Natural killer cell (primary cell): ENCODE results near the gene CPA2. TPM values are rescaled to one million over a fixed set of nuclear protein-coding genes. Genes with fewer than 3 reads are reported as not detected.

Experiments
- ATAC-seq, 3 donors: fragments of 150-1000 bp in 2 of 3; fragments of 200-7000 bp in 1 of 3; cut with Tn5 transposase; 1 replicate in 1 of 3; 2 replicates in 2 of 3; pipeline ENCODE4 v1.10.0; 2021; ENCODE audit warnings: mild to moderate bottlenecking in 2 of 3, moderate library complexity in 2 of 3
- DNase-seq, 2 donors: peaks; one replicate each; pipeline versions ENCODE4 v3.0.0 to v3.0.0-alpha.2; 2013 to 2021; ENCODE audit warnings: mixed read lengths in 1 of 2
- H3K27ac ChIP-seq: one replicate; pipeline ENCODE4 v1.5.1; 2013; ENCODE audit warnings: mild to moderate bottlenecking, low read length
- H3K27me3 ChIP-seq: one replicate; pipeline ENCODE4 v1.6.1; 2013; ENCODE audit warnings: low read length; ENCODE audit not compliant: control insufficient read depth, insufficient read depth
- H3K36me3 ChIP-seq: one replicate; pipeline ENCODE4 v1.6.1; 2013; ENCODE audit warnings: low read length; ENCODE audit not compliant: control insufficient read depth, insufficient read depth
- H3K4me1 ChIP-seq: one replicate; pipeline ENCODE4 v1.6.1; 2013; ENCODE audit warnings: low read length; ENCODE audit not compliant: control insufficient read depth, insufficient read depth
- H3K4me3 ChIP-seq: one replicate; pipeline ENCODE4 v1.5.1; 2013; ENCODE audit warnings: low read length
- H3K9me3 ChIP-seq: one replicate; pipeline ENCODE4 v1.6.1; 2013; ENCODE audit warnings: low read length; ENCODE audit not compliant: control insufficient read depth, insufficient read depth
- H3K27ac Mint-ChIP-seq, 2 donors: one replicate each; pipeline ENCODE4 v1.8.0; 2022; ENCODE audit warnings: mild to moderate bottlenecking in 2 of 2, mixed read lengths in 2 of 2, moderate library complexity in 1 of 2
- H3K27me3 Mint-ChIP-seq, 2 donors: one replicate each; pipeline ENCODE4 v1.8.0; 2022; ENCODE audit warnings: low read depth in 2 of 2, mixed read lengths in 2 of 2
- H3K36me3 Mint-ChIP-seq: one replicate; pipeline ENCODE4 v1.8.0; 2022; ENCODE audit warnings: mixed read lengths
- H3K4me1 Mint-ChIP-seq, 2 donors: one replicate each; pipeline ENCODE4 v1.8.0; 2022; ENCODE audit warnings: mixed read lengths in 2 of 2
- H3K4me3 Mint-ChIP-seq: one replicate; pipeline ENCODE4 v1.8.0; 2022; ENCODE audit warnings: mild to moderate bottlenecking, moderate library complexity, mixed read lengths
- H3K9me3 Mint-ChIP-seq, 2 donors: one replicate each; pipeline ENCODE4 v1.8.0; 2022; ENCODE audit warnings: mixed read lengths in 2 of 2
- WGBS: methylation state at CpG from one replicate; pipeline ENCODE4 v1.1.7; 2013; ENCODE audit warnings: missing lambda C conversion rate; ENCODE audit not compliant: insufficient coverage; 5-methylcytosine and 5-hydroxymethylcytosine counted together
- intact Hi-C: fragments of 100-400 bp; cut with micrococcal nuclease; formaldehyde crosslinking; loops from one replicate; pipeline ENCODE4 v1.14.2; 2022
- total RNA-seq, 4 donors: library from RNA; stranded (reverse); fragments of 120-200 nt in 1 of 4; gene quantifications; one replicate each; pipeline versions ENCODE4 v1.2.3 to v1.2.4, GENCODE V29; 2013 to 2022
- TF ChIP-seq, protein P1 (sequence below): fragments of 200-600 bp; IDR thresholded peaks from one replicate; pipeline ENCODE4 v1.8.0; 2022; ENCODE audit warnings: antibody characterized with exemption

CPA2 gene
- total RNA-seq, 3 donors from 2014 or later (not counting 1 experiment from before 2014, with no cell fraction given) = not detected

DNA sequence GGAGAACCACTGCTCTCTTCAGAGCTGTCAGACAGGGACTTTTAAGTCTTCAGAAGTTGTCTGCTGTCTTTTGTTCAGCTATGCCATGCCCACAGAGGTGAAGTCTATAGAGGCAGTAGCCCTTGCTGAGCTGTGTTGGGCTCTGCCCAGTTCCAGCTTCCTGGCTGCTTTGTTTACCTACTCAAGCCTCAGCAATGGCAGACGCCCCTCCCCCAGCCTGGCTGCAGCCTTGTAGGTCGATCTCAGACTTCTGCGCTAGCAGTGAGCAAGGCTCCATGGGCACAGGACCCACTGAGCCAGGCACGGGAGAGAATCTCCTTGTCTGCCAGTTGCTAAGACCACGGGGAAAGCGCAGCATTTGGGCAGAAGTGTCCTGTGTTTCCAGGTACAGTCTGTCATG lies 12.1 kb upstream of the CPA2 start:
- no peak overlapping the region for H3K4me3 ChIP-seq
- H3K4me3 Mint-ChIP-seq = no peak overlapping the region
- peaks cover 0 to 3% of the 10 kb centered on the region in 2 donors for H3K9me3 Mint-ChIP-seq
- peaks cover 14 to 16% of the 10 kb centered on the region in 2 donors for H3K27me3 Mint-ChIP-seq
- no peaks in the 10 kb centered on the region for H3K4me1 Mint-ChIP-seq
- H3K27ac ChIP-seq = no peak overlapping the region
- H3K27me3 ChIP-seq = no peaks in the 10 kb centered on the region
- TF ChIP-seq, protein P1, sequence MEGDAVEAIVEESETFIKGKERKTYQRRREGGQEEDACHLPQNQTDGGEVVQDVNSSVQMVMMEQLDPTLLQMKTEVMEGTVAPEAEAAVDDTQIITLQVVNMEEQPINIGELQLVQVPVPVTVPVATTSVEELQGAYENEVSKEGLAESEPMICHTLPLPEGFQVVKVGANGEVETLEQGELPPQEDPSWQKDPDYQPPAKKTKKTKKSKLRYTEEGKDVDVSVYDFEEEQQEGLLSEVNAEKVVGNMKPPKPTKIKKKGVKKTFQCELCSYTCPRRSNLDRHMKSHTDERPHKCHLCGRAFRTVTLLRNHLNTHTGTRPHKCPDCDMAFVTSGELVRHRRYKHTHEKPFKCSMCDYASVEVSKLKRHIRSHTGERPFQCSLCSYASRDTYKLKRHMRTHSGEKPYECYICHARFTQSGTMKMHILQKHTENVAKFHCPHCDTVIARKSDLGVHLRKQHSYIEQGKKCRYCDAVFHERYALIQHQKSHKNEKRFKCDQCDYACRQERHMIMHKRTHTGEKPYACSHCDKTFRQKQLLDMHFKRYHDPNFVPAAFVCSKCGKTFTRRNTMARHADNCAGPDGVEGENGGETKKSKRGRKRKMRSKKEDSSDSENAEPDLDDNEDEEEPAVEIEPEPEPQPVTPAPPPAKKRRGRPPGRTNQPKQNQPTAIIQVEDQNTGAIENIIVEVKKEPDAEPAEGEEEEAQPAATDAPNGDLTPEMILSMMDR = no peak
- intact Hi-C loops = no loop called here
- ATAC-seq (no peak), DNase-seq (no peak)
- peaks cover 16% of the 10 kb centered on the region for H3K36me3 Mint-ChIP-seq
- 88% methylated on average over 6 of the region's 6 CpGs for WGBS
- H3K9me3 ChIP-seq = peaks cover 9% of the 10 kb centered on the region
- H3K27ac Mint-ChIP-seq = no peak overlapping the region
- H3K36me3 ChIP-seq = no peaks in the 10 kb centered on the region
- H3K4me1 ChIP-seq = no peaks in the 10 kb centered on the region

DNA sequence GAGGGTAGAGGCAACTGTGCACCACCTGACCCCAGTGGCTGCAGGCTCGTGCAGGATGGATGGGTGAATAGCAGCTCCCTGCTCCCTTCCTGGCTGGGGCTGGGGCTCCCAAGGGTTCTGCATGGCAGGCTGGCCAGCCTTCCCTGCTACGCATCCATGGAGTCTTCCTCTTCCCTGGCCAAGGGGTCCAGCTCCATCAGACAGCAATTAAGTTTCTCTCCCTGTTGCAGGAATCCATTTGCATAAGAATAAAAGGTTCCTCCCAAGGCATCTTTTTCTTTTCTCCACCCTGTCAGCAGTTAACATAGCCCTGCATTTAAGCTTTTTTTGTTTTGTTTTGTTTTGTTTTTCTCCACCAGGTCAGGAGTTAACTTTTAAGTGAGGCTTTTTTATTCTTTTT lies 10.0 kb upstream of the CPA2 start:
- H3K27me3 Mint-ChIP-seq = peaks cover 12 to 15% of the 10 kb centered on the region in 2 donors
- Histone ChIP-seq H3K9me3 (peaks cover 12% of the 10 kb centered on the region), H3K27ac (no peak overlapping the region), H3K27me3 (no peaks in the 10 kb centered on the region), H3K4me3 (no peak overlapping the region), H3K36me3 (no peaks in the 10 kb centered on the region), H3K4me1 (no peaks in the 10 kb centered on the region)
- intact Hi-C loops = no loop called here
- no peak for DNase-seq
- TF ChIP-seq, protein P1 = no peak
- no peak overlapping the region for H3K4me3 Mint-ChIP-seq
- peaks cover 0 to 3% of the 10 kb centered on the region in 2 donors for H3K9me3 Mint-ChIP-seq
- H3K27ac Mint-ChIP-seq = no peak overlapping the region
- WGBS = 80% methylated on average over 2 of the region's 2 CpGs
- no peak for ATAC-seq
- no peaks in the 10 kb centered on the region for H3K4me1 Mint-ChIP-seq
- H3K36me3 Mint-ChIP-seq = peaks cover 17% of the 10 kb centered on the region

DNA sequence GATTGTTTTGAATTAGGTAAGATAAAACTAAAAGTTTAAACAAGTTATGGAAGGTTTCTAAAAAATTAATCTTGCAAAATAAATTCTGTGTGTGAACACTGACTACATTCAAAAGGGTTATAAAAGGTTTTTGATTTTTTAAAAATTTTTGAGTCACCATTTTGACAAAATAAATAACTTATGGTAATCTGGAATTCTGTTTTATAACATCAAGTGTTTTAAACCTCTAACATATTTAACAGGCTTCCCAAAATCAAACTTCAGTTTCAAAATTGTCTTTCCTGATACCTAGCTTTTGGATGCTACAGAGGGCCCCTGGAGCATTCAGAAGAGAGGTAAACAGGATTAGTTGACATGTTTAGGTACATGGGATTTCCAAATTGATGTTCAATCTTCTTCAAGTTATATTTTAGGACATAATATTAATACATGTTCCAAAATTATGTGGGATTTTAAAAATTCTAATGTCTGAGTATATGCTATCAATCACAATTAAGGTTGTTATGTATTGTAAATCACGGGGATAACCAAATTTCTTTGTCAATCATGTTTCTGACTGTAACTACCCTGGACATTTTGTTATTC lies 8.1 kb upstream of the CPA2 start:
- Mint-ChIP-seq H3K27ac (no peak overlapping the region), H3K36me3 (peaks cover 17% of the 10 kb centered on the region), H3K27me3 (peaks cover 2 to 5% of the 10 kb centered on the region in 2 donors), H3K4me3 (no peak overlapping the region), H3K9me3 (peaks cover 0 to 3% of the 10 kb centered on the region in 2 donors), H3K4me1 (no peaks in the 10 kb centered on the region)
- intact Hi-C loops = no loop called here
- DNase-seq = no peak
- Histone ChIP-seq H3K4me1 (no peaks in the 10 kb centered on the region), H3K27me3 (no peaks in the 10 kb centered on the region), H3K9me3 (peaks cover 12% of the 10 kb centered on the region), H3K27ac (no peak overlapping the region), H3K4me3 (no peak overlapping the region), H3K36me3 (no peaks in the 10 kb centered on the region)
- no CpG with 5 or more reads among the region's 1 CpG for WGBS
- ATAC-seq = no peak
- TF ChIP-seq, protein P1 = no peak

DNA sequence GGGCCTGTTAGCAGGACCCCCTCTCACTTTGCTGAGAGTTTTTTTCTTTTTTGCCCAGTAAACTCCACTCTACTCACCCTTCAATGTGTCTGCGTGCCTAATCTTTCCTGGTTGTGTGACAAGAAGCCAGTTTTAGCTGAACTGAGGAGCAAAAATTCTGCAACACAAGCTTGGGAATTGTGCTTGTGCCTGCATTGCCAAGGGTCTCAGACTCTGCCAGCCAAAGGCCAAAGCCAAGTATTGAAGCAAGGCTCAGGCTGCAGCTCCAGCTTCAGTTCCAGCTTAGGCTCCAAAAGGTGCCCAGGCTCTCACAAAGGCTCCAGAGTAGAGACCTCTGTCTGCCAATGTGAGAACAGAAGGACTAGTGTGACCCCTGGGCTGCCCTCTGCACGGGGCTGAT lies 4.2 kb upstream of the CPA2 start:
- ATAC-seq (no peak), DNase-seq (no peak)
- Mint-ChIP-seq H3K27ac (no peak overlapping the region), H3K4me1 (no peaks in the 10 kb centered on the region), H3K9me3 (peaks cover 0 to 2% of the 10 kb centered on the region in 2 donors), H3K4me3 (no peak overlapping the region), H3K27me3 (peaks cover under 1 to 3% of the 10 kb centered on the region in 2 donors), H3K36me3 (peaks cover 9% of the 10 kb centered on the region)
- WGBS = 72% methylated on average over 2 of the region's 2 CpGs
- H3K27ac ChIP-seq = no peak overlapping the region
- H3K27me3 ChIP-seq = no peaks in the 10 kb centered on the region
- no peak overlapping the region for H3K4me3 ChIP-seq
- TF ChIP-seq, protein P1 = no peak
- H3K36me3 ChIP-seq = no peaks in the 10 kb centered on the region
- peaks cover 8% of the 10 kb centered on the region for H3K9me3 ChIP-seq
- no peaks in the 10 kb centered on the region for H3K4me1 ChIP-seq
- intact Hi-C loops = no loop called here
